ENCODE data around the gene GALP.

DNA sequence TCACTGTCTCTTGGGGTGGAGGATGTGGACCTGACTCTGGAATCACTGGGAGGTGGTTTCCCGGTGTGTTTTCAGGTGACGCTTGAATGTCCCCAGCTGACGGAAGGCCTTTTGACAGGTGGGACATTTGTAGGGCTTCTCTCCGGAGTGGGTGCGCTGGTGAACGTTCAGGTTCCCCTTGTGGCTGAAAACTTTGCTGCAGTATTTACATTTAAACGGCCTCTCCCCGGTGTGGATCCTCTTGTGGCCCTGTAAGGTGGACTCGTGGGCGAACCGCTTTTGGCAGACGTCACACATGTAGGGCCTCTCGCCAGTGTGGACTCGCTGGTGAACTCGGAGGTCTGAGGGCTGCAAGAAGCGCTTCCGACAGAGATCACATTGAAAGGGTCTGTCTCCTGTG lies 14.0 kb downstream of the GALP start:
- TF ChIP-seq, protein P1, sequence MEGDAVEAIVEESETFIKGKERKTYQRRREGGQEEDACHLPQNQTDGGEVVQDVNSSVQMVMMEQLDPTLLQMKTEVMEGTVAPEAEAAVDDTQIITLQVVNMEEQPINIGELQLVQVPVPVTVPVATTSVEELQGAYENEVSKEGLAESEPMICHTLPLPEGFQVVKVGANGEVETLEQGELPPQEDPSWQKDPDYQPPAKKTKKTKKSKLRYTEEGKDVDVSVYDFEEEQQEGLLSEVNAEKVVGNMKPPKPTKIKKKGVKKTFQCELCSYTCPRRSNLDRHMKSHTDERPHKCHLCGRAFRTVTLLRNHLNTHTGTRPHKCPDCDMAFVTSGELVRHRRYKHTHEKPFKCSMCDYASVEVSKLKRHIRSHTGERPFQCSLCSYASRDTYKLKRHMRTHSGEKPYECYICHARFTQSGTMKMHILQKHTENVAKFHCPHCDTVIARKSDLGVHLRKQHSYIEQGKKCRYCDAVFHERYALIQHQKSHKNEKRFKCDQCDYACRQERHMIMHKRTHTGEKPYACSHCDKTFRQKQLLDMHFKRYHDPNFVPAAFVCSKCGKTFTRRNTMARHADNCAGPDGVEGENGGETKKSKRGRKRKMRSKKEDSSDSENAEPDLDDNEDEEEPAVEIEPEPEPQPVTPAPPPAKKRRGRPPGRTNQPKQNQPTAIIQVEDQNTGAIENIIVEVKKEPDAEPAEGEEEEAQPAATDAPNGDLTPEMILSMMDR (conservative IDR thresholded peaks at IDR 0.05; ENCODE audit: low read depth, low read length), result 0 out of 2 replicates have a peak, but pooled peaks have one; percentile 22
- no peak for TF ChIP-seq EZH2 (IDR thresholded peaks at IDR 0.05; ENCODE audit: low read length, unreplicated experiment)
